ENCODE measurements around the gene PTK6.

DNA sequence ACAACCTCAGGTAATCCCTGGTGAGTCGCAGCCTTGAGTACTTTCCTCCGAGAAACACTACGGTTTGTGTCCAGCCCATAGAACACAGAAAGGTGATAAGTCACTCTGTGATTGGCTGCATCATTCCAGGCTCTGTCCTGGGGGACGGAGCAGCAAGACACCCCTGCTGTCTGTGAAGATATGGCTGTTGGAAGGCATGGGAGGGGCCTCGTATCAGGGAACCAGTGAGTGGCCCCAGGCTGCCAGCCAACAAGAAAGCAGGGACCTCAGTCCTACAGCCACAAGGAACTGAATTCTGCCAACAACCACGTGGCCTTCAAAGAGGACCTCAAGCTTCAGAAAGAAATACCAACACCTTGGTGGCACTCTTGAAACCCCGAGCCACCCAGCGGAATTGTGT lies 31.9 kb downstream of the PTK6 start:
- no peak for TF ChIP-seq EZH2 (IDR thresholded peaks at IDR 0.05; ENCODE audit: borderline replicate concordance, low read length)
- no peak for TF ChIP-seq CTCF (IDR thresholded peaks at IDR 0.05; ENCODE audit: low read length)
